WTC11 (cell line): Measurements from ENCODE around the gene LILRA1.

Experiments
- ATF3 ChIP-seq: sonication (generic); formaldehyde crosslinking; conservative IDR thresholded peaks from 2 replicates; pipeline ENCODE4 v1.8.1; 2022; ENCODE audit warnings: mild to moderate bottlenecking, missing genetic modification reagents
- ATF6 ChIP-seq: sonication (generic); formaldehyde crosslinking; IDR thresholded peaks from 2 replicates; pipeline ENCODE4 v1.8.1; 2023; ENCODE audit warnings: mild to moderate bottlenecking, missing genetic modification reagents
- CTCF ChIP-seq: fragments of 200-600 bp; IDR thresholded peaks from 2 replicates; pipeline ENCODE4 v1.8.0; 2022; ENCODE audit warnings: antibody characterized with exemption
- ETV6 ChIP-seq: sonication (generic); formaldehyde crosslinking; IDR thresholded peaks from 2 replicates; pipeline ENCODE4 v1.8.1; 2022; ENCODE audit warnings: mild to moderate bottlenecking, missing genetic modification reagents
- FOXJ3 ChIP-seq: sonication (generic); formaldehyde crosslinking; IDR thresholded peaks from 2 replicates; pipeline ENCODE4 v1.9.0; 2021; ENCODE audit warnings: missing genetic modification reagents, mild to moderate bottlenecking, borderline replicate concordance
- FOXK1 ChIP-seq: sonication (generic); formaldehyde crosslinking; IDR thresholded peaks from 2 replicates; pipeline ENCODE4 v1.8.0; 2022; ENCODE audit warnings: mild to moderate bottlenecking, moderate library complexity, missing genetic modification reagents
- GABPB1 ChIP-seq: sonication (generic); formaldehyde crosslinking; IDR thresholded peaks from 2 replicates; pipeline ENCODE4 v1.8.1; 2023; ENCODE audit warnings: mild to moderate bottlenecking, missing genetic modification reagents
- NR1H2 ChIP-seq: sonication (generic); formaldehyde crosslinking; IDR thresholded peaks from 2 replicates; pipeline ENCODE4 v1.9.0; 2021; ENCODE audit warnings: mild to moderate bottlenecking, moderate library complexity, missing genetic modification reagents
- SMAD3 ChIP-seq: sonication (generic); formaldehyde crosslinking; IDR thresholded peaks from 2 replicates; pipeline ENCODE4 v1.8.0; 2022; ENCODE audit warnings: missing genetic modification reagents, mild to moderate bottlenecking, borderline replicate concordance
- ZBTB21 ChIP-seq: sonication (generic); formaldehyde crosslinking; IDR thresholded peaks from 2 replicates; pipeline ENCODE4 v1.8.1; 2023; ENCODE audit warnings: mild to moderate bottlenecking, missing genetic modification reagents, borderline replicate concordance
- ZBTB43 ChIP-seq: sonication (generic); formaldehyde crosslinking; IDR thresholded peaks from 2 replicates; pipeline ENCODE4 v1.8.1; 2023; ENCODE audit warnings: mild to moderate bottlenecking, missing genetic modification reagents

DNA sequence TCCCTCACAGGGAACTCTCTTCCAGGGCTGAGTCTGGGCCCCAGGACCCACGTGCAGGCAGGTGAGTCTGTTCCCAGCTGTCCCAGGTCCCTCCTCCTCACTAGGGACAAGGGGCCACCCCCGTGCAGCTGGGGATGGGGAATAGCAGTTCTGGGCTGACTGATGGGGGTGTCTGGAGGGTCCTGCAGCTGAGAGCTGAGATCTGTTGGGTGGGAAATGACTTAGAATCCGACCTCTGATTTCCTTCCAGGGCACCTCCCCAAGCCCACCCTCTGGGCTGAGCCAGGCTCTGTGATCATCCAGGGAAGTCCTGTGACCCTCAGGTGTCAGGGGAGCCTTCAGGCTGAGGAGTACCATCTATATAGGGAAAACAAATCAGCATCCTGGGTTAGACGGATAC is 19.4 kb upstream of the LILRA1 start:
- no peak for TF ChIP-seq ATF6
- no peak for TF ChIP-seq FOXK1 (CRISPR knock-in tag)
- no peak for TF ChIP-seq SMAD3
- TF ChIP-seq ETV6 = no peak
- no peak for TF ChIP-seq GABPB1 (CRISPR knock-in tag)
- no peak for TF ChIP-seq ZBTB43 (CRISPR knock-in tag)
- no peak for TF ChIP-seq ZBTB21 (CRISPR knock-in tag)
- TF ChIP-seq NR1H2 = no peak
- no peak for TF ChIP-seq FOXJ3 (CRISPR knock-in tag)
- TF ChIP-seq ATF3 = no peak
- no peak for TF ChIP-seq CTCF
